ENCODE results near the gene PAK6.

Gene PAK6

GRCh38 chr15:40290545-40290917, 51.7 kb downstream of the PAK6 start:
- peaks cover 2 to 9% of the 10 kb centered on the region in 2 donors for H3K36me3 ChIP-seq (ENCODE audit: control insufficient read depth in 1 of 2, insufficient read depth in 2 of 2, low read length in 2 of 2)
- H3K9me3 ChIP-seq (ENCODE audit: control insufficient read depth in 1 of 2, low read length in 2 of 2): no peaks in the 10 kb centered on the region
- no peak overlapping the region for H3K4me3 ChIP-seq (ENCODE audit: low read depth in 1 of 2, low read length in 2 of 2)
- no peak overlapping the region for H3K9ac ChIP-seq (ENCODE audit: low read depth in 1 of 2, low read length in 2 of 2)
- no peak overlapping the region for H3K27ac ChIP-seq (ENCODE audit: low read depth, low read length)
- peaks cover 7 to 9% of the 10 kb centered on the region in 2 donors for H3K4me1 ChIP-seq (ENCODE audit: control insufficient read depth in 1 of 2, insufficient read depth in 2 of 2, low read length in 2 of 2)
- H3K27me3 ChIP-seq (ENCODE audit: control insufficient read depth in 1 of 2, insufficient read depth in 2 of 2, low read length in 2 of 2): peaks cover 3 to 12% of the 10 kb centered on the region in 2 donors

- H3K4me3 ChIP-seq (ENCODE audit: low read depth in 1 of 2, low read length in 2 of 2): peak overlapping the region in 1 of 2 donors; percentile 45
- H3K27ac ChIP-seq (ENCODE audit: low read depth, low read length): no peak overlapping the region
- H3K4me1 ChIP-seq (ENCODE audit: control insufficient read depth in 1 of 2, insufficient read depth in 2 of 2, low read length in 2 of 2): peaks cover 7 to 9% of the 10 kb centered on the region in 2 donors
- H3K9ac ChIP-seq (ENCODE audit: low read depth in 1 of 2, low read length in 2 of 2): no peak overlapping the region
- H3K9me3 ChIP-seq (ENCODE audit: control insufficient read depth in 1 of 2, low read length in 2 of 2): no peaks in the 10 kb centered on the region
- peaks cover 2 to 9% of the 10 kb centered on the region in 2 donors for H3K36me3 ChIP-seq (ENCODE audit: control insufficient read depth in 1 of 2, insufficient read depth in 2 of 2, low read length in 2 of 2)
- H3K27me3 ChIP-seq (ENCODE audit: control insufficient read depth in 1 of 2, insufficient read depth in 2 of 2, low read length in 2 of 2): peaks cover 3 to 12% of the 10 kb centered on the region in 2 donors
Measured at GRCh38 chr15:40290918-40291574, 52.2 kb downstream of the PAK6 start.

- no peak overlapping the region for H3K4me3 ChIP-seq (ENCODE audit: low read depth in 1 of 2, low read length in 2 of 2)
- H3K9ac ChIP-seq (ENCODE audit: low read depth in 1 of 2, low read length in 2 of 2): no peak overlapping the region
- peaks cover 2 to 11% of the 10 kb centered on the region in 2 donors for H3K36me3 ChIP-seq (ENCODE audit: control insufficient read depth in 1 of 2, insufficient read depth in 2 of 2, low read length in 2 of 2)
- peaks cover 7 to 9% of the 10 kb centered on the region in 2 donors for H3K4me1 ChIP-seq (ENCODE audit: control insufficient read depth in 1 of 2, insufficient read depth in 2 of 2, low read length in 2 of 2)
- H3K9me3 ChIP-seq (ENCODE audit: control insufficient read depth in 1 of 2, low read length in 2 of 2): no peaks in the 10 kb centered on the region
- H3K27me3 ChIP-seq (ENCODE audit: control insufficient read depth in 1 of 2, insufficient read depth in 2 of 2, low read length in 2 of 2): peaks cover 3 to 12% of the 10 kb centered on the region in 2 donors
- H3K27ac ChIP-seq (ENCODE audit: low read depth, low read length): no peak overlapping the region
Measured at GRCh38 chr15:40292246-40292645, 53.4 kb downstream of the PAK6 start.

DNA sequence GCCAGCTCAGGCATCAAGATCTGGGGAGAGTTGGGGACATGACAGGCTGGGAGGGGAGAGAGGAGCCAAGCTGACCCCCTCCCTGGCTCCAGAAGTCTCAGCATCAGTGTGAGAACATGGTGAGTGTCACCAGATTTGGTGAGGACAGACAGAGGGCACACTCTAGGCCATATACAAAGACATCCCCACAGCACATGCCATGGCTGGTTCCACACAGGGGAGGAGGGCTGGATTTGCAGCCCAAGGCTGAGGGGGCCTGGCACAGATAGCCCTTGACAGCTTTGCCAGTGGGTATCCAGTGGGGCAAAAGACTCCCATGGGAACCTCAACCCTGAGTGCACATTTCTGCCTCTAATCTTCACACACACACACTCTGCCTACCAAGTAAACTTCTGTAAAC, 54.1 kb downstream of the PAK6 start:
- peaks cover 7 to 9% of the 10 kb centered on the region in 2 donors for H3K4me1 ChIP-seq (ENCODE audit: control insufficient read depth in 1 of 2, insufficient read depth in 2 of 2, low read length in 2 of 2)
- H3K36me3 ChIP-seq (ENCODE audit: control insufficient read depth in 1 of 2, insufficient read depth in 2 of 2, low read length in 2 of 2): peaks cover 2 to 11% of the 10 kb centered on the region in 2 donors
- H3K9ac ChIP-seq (ENCODE audit: low read depth in 1 of 2, low read length in 2 of 2): no peak overlapping the region
- H3K4me3 ChIP-seq (ENCODE audit: low read depth in 1 of 2, low read length in 2 of 2): no peak overlapping the region
- H3K27me3 ChIP-seq (ENCODE audit: control insufficient read depth in 1 of 2, insufficient read depth in 2 of 2, low read length in 2 of 2): peaks cover 3 to 12% of the 10 kb centered on the region in 2 donors
- no peak overlapping the region for H3K27ac ChIP-seq (ENCODE audit: low read depth, low read length)
- H3K9me3 ChIP-seq (ENCODE audit: control insufficient read depth in 1 of 2, low read length in 2 of 2): no peaks in the 10 kb centered on the region

DNA sequence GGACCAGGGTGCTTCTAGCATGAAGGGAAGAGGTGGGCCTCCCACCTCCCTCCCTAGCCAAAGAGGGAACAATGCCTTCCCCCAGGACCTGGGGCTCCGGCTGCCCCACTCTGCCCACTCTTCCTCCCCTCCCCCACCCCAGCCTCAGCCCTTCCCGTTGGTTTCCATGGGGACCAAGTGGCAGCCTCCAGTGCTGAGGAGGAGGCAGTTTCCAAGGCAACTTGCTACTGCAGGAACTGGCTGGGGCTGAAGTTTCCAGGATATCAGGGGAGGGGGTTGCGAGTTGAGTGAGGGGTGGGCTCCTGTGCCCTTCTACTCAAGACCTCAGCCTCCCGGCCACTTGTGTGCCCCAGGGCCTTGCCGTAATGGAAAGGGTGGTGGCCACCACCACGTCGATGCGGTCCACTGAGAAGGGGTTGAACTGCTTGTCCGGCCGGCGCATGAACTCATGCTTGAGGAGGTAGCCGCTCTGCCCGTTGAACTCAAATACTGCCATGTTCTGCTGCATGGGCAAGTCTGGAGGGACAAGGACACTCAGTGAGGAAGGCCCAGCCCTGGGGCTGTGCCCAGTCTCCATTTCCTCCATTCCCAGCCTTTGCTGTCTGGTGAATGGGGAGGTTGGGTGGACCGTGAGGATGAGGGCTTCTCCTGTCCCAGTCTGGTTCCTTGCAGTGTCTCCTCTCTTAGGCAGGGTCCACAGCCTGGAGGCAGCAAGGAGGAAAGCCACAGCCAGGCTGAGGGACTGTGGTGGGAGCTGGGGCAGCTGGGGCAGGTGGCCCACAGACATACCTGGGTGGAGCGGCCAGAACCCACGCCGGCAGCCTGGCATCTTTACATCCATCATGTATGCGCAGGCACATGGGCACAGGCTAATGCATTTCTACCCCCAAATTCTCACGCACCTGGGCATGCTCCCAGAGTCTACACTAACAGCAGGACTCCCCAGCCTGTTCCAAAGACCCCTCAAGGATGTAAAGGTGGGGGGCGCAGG, 55.3 kb downstream of the PAK6 start:
- no peak overlapping the region for H3K4me3 ChIP-seq (ENCODE audit: low read depth in 1 of 2, low read length in 2 of 2)

GRCh38 chr15:40295297-40295696, 56.4 kb downstream of the PAK6 start:
- Histone ChIP-seq H3K36me3 (ENCODE audit: control insufficient read depth in 1 of 2, insufficient read depth in 2 of 2, low read length in 2 of 2) (peaks cover 0 to 17% of the 10 kb centered on the region in 2 donors), H3K4me3 (ENCODE audit: low read depth in 1 of 2, low read length in 2 of 2) (no peak overlapping the region), H3K9ac (ENCODE audit: low read depth in 1 of 2, low read length in 2 of 2) (no peak overlapping the region), H3K9me3 (ENCODE audit: control insufficient read depth in 1 of 2, low read length in 2 of 2) (no peaks in the 10 kb centered on the region), H3K4me1 (ENCODE audit: control insufficient read depth in 1 of 2, insufficient read depth in 2 of 2, low read length in 2 of 2) (peaks cover 0 to 7% of the 10 kb centered on the region in 2 donors), H3K27me3 (ENCODE audit: control insufficient read depth in 1 of 2, insufficient read depth in 2 of 2, low read length in 2 of 2) (peaks cover 3 to 12% of the 10 kb centered on the region in 2 donors), H3K27ac (ENCODE audit: low read depth, low read length) (no peak overlapping the region)

More for the DNA sequence above, 55.3 kb downstream of the PAK6 start:
- Histone ChIP-seq H3K9ac (ENCODE audit: low read depth in 1 of 2, low read length in 2 of 2) (no peak overlapping the region), H3K36me3 (ENCODE audit: control insufficient read depth in 1 of 2, insufficient read depth in 2 of 2, low read length in 2 of 2) (peaks cover 2 to 17% of the 10 kb centered on the region in 2 donors), H3K4me1 (ENCODE audit: control insufficient read depth in 1 of 2, insufficient read depth in 2 of 2, low read length in 2 of 2) (peaks cover 7% of the 10 kb centered on the region in 2 donors), H3K27me3 (ENCODE audit: control insufficient read depth in 1 of 2, insufficient read depth in 2 of 2, low read length in 2 of 2) (peaks cover 3 to 12% of the 10 kb centered on the region in 2 donors), H3K9me3 (ENCODE audit: control insufficient read depth in 1 of 2, low read length in 2 of 2) (no peaks in the 10 kb centered on the region), H3K27ac (ENCODE audit: low read depth, low read length) (no peak overlapping the region)

DNA sequence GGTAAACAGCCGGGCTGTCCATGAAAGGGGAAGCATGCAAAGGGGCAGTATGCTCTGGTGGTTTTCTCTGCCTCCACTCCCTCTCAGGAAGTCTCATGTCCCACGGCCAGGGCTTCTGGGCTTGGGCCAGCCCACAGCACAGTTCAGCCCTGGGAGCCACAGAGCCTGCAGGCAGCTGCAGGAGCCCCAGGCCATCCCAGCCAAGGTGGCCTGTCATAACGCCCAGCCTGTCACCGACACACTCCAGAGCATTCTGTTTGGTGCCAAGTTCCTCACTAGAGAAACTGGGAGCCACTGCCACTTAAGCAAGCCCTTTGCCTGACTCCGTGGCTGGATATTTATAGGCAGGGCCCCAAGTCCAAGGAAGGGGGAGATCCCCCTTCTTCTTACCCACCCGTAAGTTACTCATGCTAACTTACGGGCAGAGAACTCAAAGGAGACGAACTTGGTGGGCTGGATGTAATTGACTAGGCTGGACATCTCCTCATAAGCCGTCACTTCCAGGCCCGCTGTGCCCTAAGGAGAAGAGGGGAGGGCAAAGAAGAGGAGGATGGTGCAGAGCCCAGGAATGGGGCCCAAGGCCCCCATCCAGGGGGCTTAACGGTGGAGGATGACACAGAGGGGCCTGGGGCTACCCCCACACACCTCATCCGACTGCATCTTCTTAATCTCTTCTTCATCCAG, 57.2 kb downstream of the PAK6 start:
- Histone ChIP-seq H3K27me3 (ENCODE audit: control insufficient read depth in 1 of 2, insufficient read depth in 2 of 2, low read length in 2 of 2) (peaks cover 3 to 12% of the 10 kb centered on the region in 2 donors), H3K9ac (ENCODE audit: low read depth in 1 of 2, low read length in 2 of 2) (no peak overlapping the region), H3K4me1 (ENCODE audit: control insufficient read depth in 1 of 2, insufficient read depth in 2 of 2, low read length in 2 of 2) (peaks cover 0 to 5% of the 10 kb centered on the region in 2 donors), H3K36me3 (ENCODE audit: control insufficient read depth in 1 of 2, insufficient read depth in 2 of 2, low read length in 2 of 2) (peaks cover 0 to 17% of the 10 kb centered on the region in 2 donors), H3K27ac (ENCODE audit: low read depth, low read length) (no peak overlapping the region), H3K4me3 (ENCODE audit: low read depth in 1 of 2, low read length in 2 of 2) (no peak overlapping the region), H3K9me3 (ENCODE audit: control insufficient read depth in 1 of 2, low read length in 2 of 2) (no peaks in the 10 kb centered on the region)

DNA sequence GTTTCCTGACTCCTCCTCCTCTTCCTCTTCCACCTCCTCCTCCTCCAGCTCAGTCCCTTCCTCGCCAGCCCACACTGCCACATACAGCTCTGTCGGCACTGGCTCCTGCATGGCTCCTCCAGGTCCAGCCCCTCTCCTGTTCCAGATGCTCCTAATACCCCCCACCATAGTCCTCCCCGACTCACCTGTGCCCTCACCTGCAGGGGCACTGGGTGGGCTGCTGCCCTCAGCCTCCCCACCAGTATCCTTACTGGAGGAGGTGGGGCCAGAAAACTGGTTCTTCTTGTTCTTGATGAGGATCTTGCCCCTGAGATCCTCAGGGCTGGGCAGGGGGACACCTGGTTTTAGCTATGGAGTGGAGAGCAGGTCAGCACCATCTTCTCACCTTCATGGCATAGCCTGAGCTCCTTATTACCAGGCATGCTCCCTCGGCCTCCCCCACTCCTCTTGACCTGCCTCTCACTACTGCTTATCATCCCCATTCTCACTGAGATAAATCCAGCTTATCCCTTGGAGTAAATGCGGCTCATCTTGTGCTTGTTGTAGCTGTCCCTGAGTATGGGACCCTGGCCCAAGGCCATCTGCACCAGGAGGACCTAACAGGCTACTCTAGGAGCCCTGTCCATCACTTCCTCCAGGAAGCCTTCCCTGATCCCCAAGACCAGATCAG, 57.8 kb downstream of the PAK6 start:
- H3K36me3 ChIP-seq (ENCODE audit: control insufficient read depth in 1 of 2, insufficient read depth in 2 of 2, low read length in 2 of 2): peaks cover 0 to 16% of the 10 kb centered on the region in 2 donors
- H3K9ac ChIP-seq (ENCODE audit: low read depth in 1 of 2, low read length in 2 of 2): no peak overlapping the region
- peaks cover 3 to 12% of the 10 kb centered on the region in 2 donors for H3K27me3 ChIP-seq (ENCODE audit: control insufficient read depth in 1 of 2, insufficient read depth in 2 of 2, low read length in 2 of 2)
- no peak overlapping the region for H3K27ac ChIP-seq (ENCODE audit: low read depth, low read length)
- H3K4me3 ChIP-seq (ENCODE audit: low read depth in 1 of 2, low read length in 2 of 2): no peak overlapping the region
- H3K4me1 ChIP-seq (ENCODE audit: control insufficient read depth in 1 of 2, insufficient read depth in 2 of 2, low read length in 2 of 2): peaks cover 0 to under 1% of the 10 kb centered on the region in 2 donors
- no peaks in the 10 kb centered on the region for H3K9me3 ChIP-seq (ENCODE audit: control insufficient read depth in 1 of 2, low read length in 2 of 2)

GRCh38 chr15:40297356-40297755, 58.5 kb downstream of the PAK6 start:
- peaks cover 3 to 5% of the 10 kb centered on the region in 2 donors for H3K27me3 ChIP-seq (ENCODE audit: control insufficient read depth in 1 of 2, insufficient read depth in 2 of 2, low read length in 2 of 2)
- H3K36me3 ChIP-seq (ENCODE audit: control insufficient read depth in 1 of 2, insufficient read depth in 2 of 2, low read length in 2 of 2): peaks cover 0 to 15% of the 10 kb centered on the region in 2 donors

More at GRCh38 chr15:40297356-40297755, 58.5 kb downstream of the PAK6 start:
- H3K4me3 ChIP-seq (ENCODE audit: low read depth in 1 of 2, low read length in 2 of 2): no peak overlapping the region
- no peaks in the 10 kb centered on the region for H3K9me3 ChIP-seq (ENCODE audit: control insufficient read depth in 1 of 2, low read length in 2 of 2)
- no peaks in the 10 kb centered on the region for H3K4me1 ChIP-seq (ENCODE audit: control insufficient read depth in 1 of 2, insufficient read depth in 2 of 2, low read length in 2 of 2)
- H3K9ac ChIP-seq (ENCODE audit: low read depth in 1 of 2, low read length in 2 of 2): no peak overlapping the region
- H3K27ac ChIP-seq (ENCODE audit: low read depth, low read length): no peak overlapping the region

All from duodenal mucosa (tissue), 2 donors.